Prostate gland (tissue), 2 donors: ENCODE results near the gene MIS18BP1.

Experiments
- POLR2A ChIP-seq: fragments of 450-650 bp; IDR thresholded peaks from one replicate; pipeline ENCODE4 v1.6.1; 2016; ENCODE audit warnings: antibody characterized with exemption, mild to moderate bottlenecking
- POLR2AphosphoS5 ChIP-seq: sonication (generic); formaldehyde crosslinking; IDR thresholded peaks from one replicate; pipeline ENCODE4 v1.6.1; 2017; ENCODE audit warnings: antibody characterized with exemption
- TF ChIP-seq, protein P1 (sequence below), 4 experiments: fragments of 200-600 bp in 2 of 4; fragments of 450-650 bp in 2 of 4; sonication (generic) in 2 of 4; IDR thresholded peaks; 1 replicate in 3 of 4; 2 replicates in 1 of 4; pipeline ENCODE4 v1.5.1; 2016 to 2019; ENCODE audit warnings: antibody characterized with exemption in 4 of 4, mild to moderate bottlenecking in 2 of 4, moderate library complexity in 2 of 4

DNA sequence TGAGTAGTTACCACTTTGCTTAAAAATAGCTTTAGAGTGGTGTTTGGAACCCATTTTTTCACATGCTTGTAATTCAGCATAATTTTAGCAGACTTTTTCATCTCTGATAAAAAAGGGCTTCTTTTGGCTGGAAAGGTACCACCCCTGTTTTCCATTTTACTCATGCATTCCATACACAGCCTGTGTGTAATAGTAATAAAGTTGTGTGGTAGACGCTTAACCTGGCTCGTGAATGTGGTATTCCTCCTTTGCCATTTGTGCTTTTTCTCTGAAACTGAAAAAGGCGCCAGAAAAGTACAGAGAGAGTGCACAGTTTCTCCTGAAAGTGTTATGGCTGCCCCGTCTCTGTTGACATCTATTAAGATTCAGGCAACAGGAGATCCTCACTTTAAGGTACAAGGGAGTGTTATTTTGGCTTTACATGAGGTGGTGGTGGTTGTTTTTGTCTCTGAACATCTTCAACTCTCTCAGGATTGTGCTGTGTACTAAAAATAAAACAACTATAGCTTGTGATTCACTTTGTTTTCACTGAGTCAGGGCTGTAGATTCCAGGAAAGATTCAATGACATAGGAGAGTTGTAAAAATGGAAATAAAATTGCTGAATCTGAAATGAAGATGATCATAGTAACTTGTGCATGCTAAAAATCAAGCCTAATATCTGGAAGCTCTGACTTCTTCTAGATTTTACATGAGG lies 45.6 kb upstream of the MIS18BP1 start:
- TF ChIP-seq, protein P1, sequence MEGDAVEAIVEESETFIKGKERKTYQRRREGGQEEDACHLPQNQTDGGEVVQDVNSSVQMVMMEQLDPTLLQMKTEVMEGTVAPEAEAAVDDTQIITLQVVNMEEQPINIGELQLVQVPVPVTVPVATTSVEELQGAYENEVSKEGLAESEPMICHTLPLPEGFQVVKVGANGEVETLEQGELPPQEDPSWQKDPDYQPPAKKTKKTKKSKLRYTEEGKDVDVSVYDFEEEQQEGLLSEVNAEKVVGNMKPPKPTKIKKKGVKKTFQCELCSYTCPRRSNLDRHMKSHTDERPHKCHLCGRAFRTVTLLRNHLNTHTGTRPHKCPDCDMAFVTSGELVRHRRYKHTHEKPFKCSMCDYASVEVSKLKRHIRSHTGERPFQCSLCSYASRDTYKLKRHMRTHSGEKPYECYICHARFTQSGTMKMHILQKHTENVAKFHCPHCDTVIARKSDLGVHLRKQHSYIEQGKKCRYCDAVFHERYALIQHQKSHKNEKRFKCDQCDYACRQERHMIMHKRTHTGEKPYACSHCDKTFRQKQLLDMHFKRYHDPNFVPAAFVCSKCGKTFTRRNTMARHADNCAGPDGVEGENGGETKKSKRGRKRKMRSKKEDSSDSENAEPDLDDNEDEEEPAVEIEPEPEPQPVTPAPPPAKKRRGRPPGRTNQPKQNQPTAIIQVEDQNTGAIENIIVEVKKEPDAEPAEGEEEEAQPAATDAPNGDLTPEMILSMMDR (IDR thresholded peaks at IDR 0.05) = no peak
- TF ChIP-seq POLR2A (no peak), POLR2AphosphoS5 (no peak)
